Hepatocyte (in vitro differentiated cells): ENCODE results near the gene CLTB. TPM values are rescaled to one million over a fixed set of nuclear protein-coding genes. Genes with fewer than 3 reads are reported as not detected.

Experiments
- DNase-seq: peaks from one replicate; pipeline ENCODE4 v3.0.0-alpha.2; 2016; ENCODE audit warnings: low spot score
- H2AFZ ChIP-seq: fragments of 200-600 bp; sonication (generic); 2 replicates; pipeline ENCODE4 v1.6.0; 2016; ENCODE audit warnings: antibody characterized with exemption, mild to moderate bottlenecking
- H3K27ac ChIP-seq: fragments of 200-600 bp; sonication (generic); 2 replicates; pipeline ENCODE4 v1.5.1; 2016; ENCODE audit warnings: mild to moderate bottlenecking
- H3K27me3 ChIP-seq: fragments of 200-600 bp; sonication (generic); 2 replicates; pipeline ENCODE4 v1.6.1; 2016
- H3K36me3 ChIP-seq: fragments of 200-600 bp; sonication (generic); replicated peaks from 2 replicates; pipeline ENCODE4 v1.5.1; 2016; ENCODE audit warnings: low read depth; ENCODE audit not compliant: insufficient read depth
- H3K4me1 ChIP-seq: fragments of 200-600 bp; sonication (generic); 2 replicates; pipeline ENCODE4 v1.5.1; 2016; ENCODE audit warnings: mild to moderate bottlenecking, moderate library complexity; ENCODE audit not compliant: insufficient read depth
- H3K4me2 ChIP-seq: fragments of 200-600 bp; sonication (generic); 2 replicates; pipeline ENCODE4 v1.6.0; 2016
- H3K4me3 ChIP-seq: fragments of 200-600 bp; sonication (generic); 2 replicates; pipeline ENCODE4 v1.5.1; 2016; ENCODE audit warnings: mild to moderate bottlenecking
- H3K79me2 ChIP-seq: fragments of 200-600 bp; sonication (generic); 2 replicates; pipeline ENCODE4 v1.6.0; 2017; ENCODE audit warnings: mild to moderate bottlenecking
- H3K9me2 ChIP-seq: fragments of 200-600 bp; sonication (generic); replicated peaks from 2 replicates; pipeline ENCODE4 v1.6.0; 2017; ENCODE audit warnings: mild to moderate bottlenecking; ENCODE audit not compliant: insufficient read depth
- H3K9me3 ChIP-seq: fragments of 200-600 bp; sonication (generic); 2 replicates; pipeline ENCODE4 v1.5.1; 2016; ENCODE audit warnings: low read depth, mild to moderate bottlenecking
- H4K20me1 ChIP-seq: fragments of 200-600 bp; sonication (generic); 2 replicates; pipeline ENCODE4 v1.6.0; 2016; ENCODE audit warnings: mild to moderate bottlenecking; ENCODE audit not compliant: insufficient read depth, poor library complexity, severe bottlenecking
- CTCF ChIP-seq: fragments of 200-600 bp; sonication (generic); IDR thresholded peaks from 2 replicates; pipeline ENCODE4 v1.5.1; 2016; ENCODE audit warnings: antibody characterized with exemption, mild to moderate bottlenecking; ENCODE audit not compliant: poor library complexity
- EZH2 ChIP-seq: fragments of 200-600 bp; sonication (generic); IDR thresholded peaks from 2 replicates; pipeline ENCODE4 v1.6.1; 2016; ENCODE audit warnings: antibody characterized with exemption, mild to moderate bottlenecking, borderline replicate concordance
- EZH2phosphoT487 ChIP-seq: fragments of 200-600 bp; sonication (generic); IDR thresholded peaks from one replicate; pipeline ENCODE4 v1.6.1; 2018; ENCODE audit warnings: antibody characterized with exemption, mild to moderate bottlenecking, low read depth, moderate library complexity; ENCODE audit not compliant: unreplicated experiment, severe bottlenecking
- WGBS: methylation state at CpG from one replicate; pipeline ENCODE4 v1.1.6; 2016; ENCODE audit warnings: low lambda C conversion rate; ENCODE audit errors: missing lambda C conversion rate; 5-methylcytosine and 5-hydroxymethylcytosine counted together
- polyA plus RNA-seq: library from polyadenylated mRNA; unstranded; fragments of >200 nt; fragmentation: Nextera tagmentation; extraction: Ambion mirVana; gene quantifications from 2 replicates; pipeline ENCODE4 v1.2.1, GENCODE V29; 2016
- total RNA-seq: library from RNA; depleted of rRNA; stranded (reverse); fragments of >200 nt; gene quantifications from 2 replicates; pipeline ENCODE4 v1.2.3, GENCODE V29; 2014

The CLTB gene
- total and polyA plus RNA-seq, 2 experiments from 2014 or later: 131 to 284 TPM

DNA sequence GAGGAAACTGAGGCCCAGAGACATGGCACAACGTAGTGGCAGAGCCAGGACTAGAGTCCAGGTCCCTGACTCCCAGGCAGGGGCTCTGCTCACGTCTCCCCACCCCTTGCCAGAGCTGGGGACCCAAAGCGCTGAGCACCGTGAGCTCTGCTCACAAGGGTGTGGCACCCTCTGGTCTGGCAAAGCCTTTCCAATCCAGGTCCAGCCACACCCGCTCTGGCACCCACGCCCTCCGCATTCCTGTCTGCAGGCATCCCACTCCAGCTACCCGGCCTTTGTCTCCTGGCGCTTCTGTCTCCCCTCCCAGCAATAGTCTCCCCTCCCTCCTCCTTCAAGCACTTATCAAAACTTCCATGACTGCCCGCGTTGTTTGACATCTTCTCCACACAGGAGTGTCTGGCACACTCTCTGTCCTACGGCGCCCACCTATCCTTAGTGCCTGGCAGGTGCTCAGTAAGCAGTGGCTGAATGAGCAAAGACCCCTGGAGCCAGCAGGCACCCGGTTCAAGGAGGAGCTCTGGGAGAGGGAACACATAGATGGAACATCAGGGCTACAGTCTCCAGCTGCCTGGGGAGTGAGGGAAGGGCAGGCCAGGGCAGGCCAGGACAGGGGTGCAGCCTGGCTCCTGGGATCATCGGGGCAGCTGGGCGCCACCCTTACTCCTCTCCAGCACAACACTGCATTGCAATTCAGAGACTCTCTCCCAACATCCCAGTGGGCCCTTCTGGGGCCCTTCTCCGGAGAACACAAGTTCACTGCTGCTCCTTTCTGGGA, 15.8 kb downstream of the CLTB start:
- Histone ChIP-seq H3K79me2 (peaks cover 6% of the 10 kb centered on the region), H3K4me3 (no peak overlapping the region), H3K9me3 (no peaks in the 10 kb centered on the region), H3K9me2 (no peaks in the 10 kb centered on the region), H3K27ac (peak overlapping the region; percentile 84), H3K36me3 (no peaks in the 10 kb centered on the region), H4K20me1 (no peaks in the 10 kb centered on the region), H3K4me2 (peak overlapping the region; percentile 45), H3K27me3 (no peaks in the 10 kb centered on the region), H2AFZ (no peak overlapping the region), H3K4me1 (peaks cover 9% of the 10 kb centered on the region)
- TF ChIP-seq EZH2phosphoT487 (no peak), EZH2 (no peak), CTCF (no peak)
- WGBS: 65% methylated on average over 17 of the region's 17 CpGs
- peak; percentile 68 for DNase-seq

DNA sequence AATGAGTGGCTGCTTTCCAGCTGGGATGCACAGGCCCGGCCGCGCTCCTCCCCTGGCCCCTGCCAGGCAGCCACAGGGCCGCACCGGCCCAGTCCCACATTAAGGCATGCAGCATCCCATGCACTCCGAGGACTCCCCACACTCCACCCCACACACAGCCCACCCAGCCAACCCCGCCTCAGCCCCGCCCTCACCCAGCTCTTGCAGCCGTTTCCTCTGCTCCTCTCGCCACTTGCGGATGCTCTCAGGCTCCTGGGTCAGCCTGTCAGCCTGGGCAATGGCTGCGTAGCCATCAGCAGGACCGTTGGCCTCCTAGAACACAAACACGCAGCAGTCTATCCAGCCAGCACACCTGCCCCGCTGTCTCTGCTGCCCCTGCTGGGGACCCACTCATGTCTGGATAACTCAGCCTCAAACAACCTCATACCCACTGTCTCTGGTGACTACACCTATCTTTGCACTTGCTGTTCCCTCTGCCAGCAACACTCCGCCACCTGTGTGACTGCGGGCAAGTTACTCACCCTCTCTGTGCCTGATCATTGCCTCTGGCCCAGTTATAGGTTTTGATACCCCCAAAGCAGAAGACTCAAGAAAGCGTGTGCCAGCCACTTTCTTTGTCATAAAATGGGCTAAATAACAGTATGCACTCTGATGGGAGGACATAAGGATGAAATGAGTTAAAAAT, 18.5 kb downstream of the CLTB start:
- Histone ChIP-seq H2AFZ (no peak overlapping the region), H3K79me2 (peaks cover 6% of the 10 kb centered on the region), H4K20me1 (no peaks in the 10 kb centered on the region), H3K9me2 (no peaks in the 10 kb centered on the region), H3K27ac (no peak overlapping the region), H3K4me3 (no peak overlapping the region), H3K4me2 (no peak overlapping the region), H3K36me3 (no peaks in the 10 kb centered on the region), H3K9me3 (no peaks in the 10 kb centered on the region), H3K27me3 (no peaks in the 10 kb centered on the region), H3K4me1 (peaks cover 4% of the 10 kb centered on the region)
- DNase-seq: no peak
- TF ChIP-seq CTCF: no peak
- TF ChIP-seq EZH2: no peak
- no peak for TF ChIP-seq EZH2phosphoT487
- 97% methylated on average over 14 of the region's 18 CpGs for WGBS

DNA sequence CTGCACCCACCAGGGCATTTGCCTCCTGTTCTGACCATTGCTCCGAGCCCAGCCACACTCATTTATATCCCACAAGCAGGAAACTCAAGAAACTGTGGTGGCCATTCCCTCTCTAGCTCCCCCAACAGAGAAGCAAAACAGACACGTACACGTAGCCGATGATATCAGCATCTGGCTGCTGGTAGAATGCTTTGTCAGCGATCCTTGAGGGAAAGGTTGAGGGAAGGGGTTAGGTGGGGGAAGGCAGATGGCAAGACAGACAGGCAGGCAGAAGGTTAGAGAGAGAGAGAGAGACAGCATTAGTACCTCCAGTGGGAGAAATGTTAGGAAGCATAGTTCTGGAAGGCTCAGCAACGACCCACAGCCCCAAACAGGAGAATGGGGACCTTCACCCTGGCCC, 20.0 kb downstream of the CLTB start:
- no peak overlapping the region for H2AFZ ChIP-seq
- H3K36me3 ChIP-seq: no peaks in the 10 kb centered on the region
- peaks cover 3% of the 10 kb centered on the region for H3K4me1 ChIP-seq
- H3K9me3 ChIP-seq: no peaks in the 10 kb centered on the region
- TF ChIP-seq EZH2phosphoT487 (no peak), CTCF (no peak), EZH2 (no peak)
- WGBS: 45% methylated on average over 6 of the region's 6 CpGs
- peak; percentile 68 for DNase-seq
- no peak overlapping the region for H3K4me3 ChIP-seq
- H3K27me3 ChIP-seq: no peaks in the 10 kb centered on the region
- peak overlapping the region; percentile 43 for H3K27ac ChIP-seq
- H4K20me1 ChIP-seq: no peaks in the 10 kb centered on the region
- no peaks in the 10 kb centered on the region for H3K9me2 ChIP-seq
- H3K4me2 ChIP-seq: no peak overlapping the region
- peaks cover 6% of the 10 kb centered on the region for H3K79me2 ChIP-seq
